ENCODE results near the gene ZNF716.
"Not testable (repeated sequence)": the region's sequence is repeated elsewhere in the genome, so short reads cannot be mapped to it uniquely, and the experiment has no call there.

Gene ZNF716

GRCh38 chr7:57427146-57427545, 22.8 kb upstream of the ZNF716 start:
- DNase-seq = no peak

DNA sequence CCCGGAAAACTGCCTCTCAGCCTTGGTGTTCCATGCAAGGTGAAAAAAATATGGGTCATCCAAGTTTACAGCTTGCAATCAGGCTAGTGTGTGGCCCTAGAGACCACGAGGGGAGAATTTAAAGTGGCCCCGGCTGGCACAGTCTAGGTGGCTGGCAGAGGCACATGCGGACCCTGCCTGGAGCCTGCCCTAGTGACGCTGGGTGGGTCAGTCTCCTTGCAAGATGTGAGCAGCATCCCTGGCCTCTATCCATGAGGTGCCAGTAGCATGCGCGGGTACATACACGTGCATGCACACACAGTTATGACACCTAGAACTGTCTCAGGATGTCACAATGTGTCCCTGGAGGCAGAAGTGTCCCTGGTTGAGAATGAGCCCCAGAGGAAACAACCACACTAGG, 22.4 kb upstream of the ZNF716 start:
- DNase-seq = no peak

DNA sequence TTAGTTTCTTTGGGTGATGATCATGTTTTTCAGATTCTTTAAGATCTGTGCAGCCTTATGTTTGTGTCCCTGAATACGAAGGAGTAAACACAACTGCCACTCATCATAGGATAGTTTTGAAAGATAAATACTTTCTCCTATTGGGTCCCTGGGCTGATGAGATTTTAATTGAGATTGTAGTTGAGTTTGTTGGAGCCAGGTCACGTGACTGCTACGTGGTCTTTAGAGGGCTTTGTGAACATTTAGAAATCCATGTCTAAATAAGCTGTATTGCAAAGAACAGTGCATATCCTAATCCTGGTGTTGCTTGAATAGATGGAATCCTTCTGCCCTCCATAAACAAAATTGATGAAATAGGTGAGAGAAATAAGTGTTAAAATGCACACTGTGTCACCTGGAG, 17.4 kb upstream of the ZNF716 start:
- DNase-seq = no peak

DNA sequence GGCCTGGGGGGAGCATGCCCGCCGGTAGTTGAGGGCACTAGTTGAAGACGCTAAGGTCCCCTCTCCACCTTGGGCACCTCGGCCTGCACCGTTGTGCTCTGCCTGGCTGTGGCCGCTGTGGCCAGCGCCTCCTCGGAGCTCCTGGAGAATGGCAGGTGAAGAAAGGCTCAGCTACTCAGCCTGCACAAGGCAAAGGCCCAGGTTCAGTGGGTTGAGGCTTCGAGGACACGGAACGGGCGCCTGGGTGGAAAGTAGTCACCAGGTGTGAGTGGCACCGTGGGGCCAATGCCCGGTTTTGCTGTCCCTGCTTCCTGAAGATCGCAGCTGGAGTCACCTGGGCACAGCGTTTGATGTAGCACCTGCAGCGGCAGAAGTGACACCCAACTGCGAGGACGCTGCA, 12.4 kb upstream of the ZNF716 start:
- no peak for DNase-seq

GRCh38 chr7:57438244-57438643, 11.7 kb upstream of the ZNF716 start:
- DNase-seq = no peak

- no peak for DNase-seq
Measured at GRCh38 chr7:57443567-57443966, 6.4 kb upstream of the ZNF716 start.

DNA sequence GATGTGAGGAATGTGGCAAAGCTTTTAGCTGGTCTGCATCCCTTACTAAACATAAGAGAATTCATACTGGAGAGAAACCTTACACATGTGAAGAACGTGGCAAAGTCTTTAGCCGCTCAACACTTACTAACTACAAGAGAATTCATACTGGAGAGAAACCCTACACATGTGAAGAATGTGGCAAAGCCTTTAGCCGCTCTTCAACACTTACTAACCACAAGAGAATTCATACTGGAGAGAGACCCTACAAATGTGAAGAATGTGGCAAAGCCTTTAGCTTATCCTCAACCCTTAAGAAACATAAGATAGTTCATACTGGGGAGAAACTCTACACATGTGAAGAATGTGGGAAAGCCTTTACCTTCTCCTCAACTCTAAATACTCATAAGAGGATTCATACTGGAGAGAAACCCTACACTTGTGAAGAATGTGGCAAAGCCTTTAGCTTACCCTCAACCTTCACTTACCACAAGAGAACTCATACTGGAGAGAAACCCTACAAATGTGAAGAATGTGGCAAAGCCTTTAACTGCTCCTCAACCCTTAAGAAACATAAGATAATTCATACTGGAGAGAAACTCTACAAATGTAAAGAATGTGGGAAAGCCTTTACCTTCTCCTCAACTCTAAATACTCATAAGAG, 19.3 kb downstream of the ZNF716 start:
- not testable (repeated sequence) for DNase-seq

- not testable (repeated sequence) for DNase-seq
Measured at GRCh38 chr7:57480304-57480703, 30.3 kb downstream of the ZNF716 start.

GRCh38 chr7:57485022-57485421, 35.0 kb downstream of the ZNF716 start:
- DNase-seq = not testable (repeated sequence)

DNA sequence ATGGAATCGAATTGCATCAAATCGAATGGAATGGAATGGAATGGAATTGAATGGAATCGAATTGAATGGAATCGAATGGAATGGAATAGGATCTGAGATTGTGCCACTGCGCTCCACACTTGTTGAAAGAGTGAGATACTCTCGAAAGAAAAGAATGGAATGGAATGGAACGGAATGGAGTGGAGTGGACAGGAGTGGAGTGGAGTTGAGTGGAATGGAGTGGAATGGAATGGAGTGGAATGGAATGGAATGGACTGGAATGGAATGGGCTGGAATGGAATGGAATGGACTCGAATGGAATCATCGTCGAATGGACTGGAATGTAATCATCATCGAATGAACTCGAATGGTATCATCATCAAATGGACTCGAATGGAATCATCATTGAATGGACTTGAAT, 38.0 kb downstream of the ZNF716 start:
- DNase-seq = no peak

DNA sequence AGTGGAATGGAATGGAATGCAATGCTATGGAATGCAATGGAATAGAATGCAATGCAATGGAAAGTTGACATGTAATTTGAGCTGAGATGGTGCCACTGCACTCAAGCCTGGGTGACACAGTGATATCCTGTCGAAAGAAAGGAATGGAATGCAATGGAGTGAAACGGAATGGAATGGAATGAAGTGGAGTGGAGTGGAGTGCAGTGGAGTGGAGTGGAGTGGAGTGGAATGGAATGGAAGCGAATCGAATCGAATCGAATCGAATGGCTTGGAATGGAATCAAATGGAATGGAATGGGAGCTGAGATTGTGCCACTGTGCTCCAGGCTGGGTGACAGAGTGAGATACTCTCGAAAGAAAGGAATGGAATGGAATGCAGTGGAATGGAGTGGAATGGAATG, 45.1 kb downstream of the ZNF716 start:
- DNase-seq = not testable (repeated sequence)

DNA sequence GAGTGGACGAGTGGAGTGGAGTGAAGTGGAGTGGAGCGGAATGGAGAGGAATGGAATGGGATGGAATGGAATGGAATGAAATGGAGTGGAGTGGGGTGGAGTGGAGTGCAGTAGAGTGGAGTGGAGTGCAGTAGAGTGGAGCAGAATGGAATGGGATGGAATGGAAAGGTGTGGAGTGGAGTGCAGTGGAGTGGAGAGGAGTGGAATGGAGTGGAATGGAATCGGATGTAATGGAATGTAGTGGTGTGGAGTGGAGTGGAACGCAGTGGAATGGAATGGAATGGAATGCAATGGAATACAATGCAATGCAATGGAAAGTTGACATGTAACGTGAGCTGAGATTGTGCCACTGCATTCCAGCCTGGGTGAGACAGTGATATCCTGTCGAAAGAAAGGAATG, 46.4 kb downstream of the ZNF716 start:
- no peak for DNase-seq

- DNase-seq = no peak
Measured at GRCh38 chr7:57505176-57505575, 55.2 kb downstream of the ZNF716 start.

All from stimulated activated CD4-positive, alpha-beta T cell treated with anti-CD3 and anti-CD28 coated beads, Interleukin-1b, Interleukin-23, amount 100 ng/mL, for 48 hours (primary cell).